Stimulated activated CD4-positive, alpha-beta T cell treated with anti-CD3 and anti-CD28 coated beads, Interleukin-1b, Interleukin-23, amount 100 ng/mL, for 4 hours (primary cell): ENCODE results near the gene VPS35L.

ENCODE experiments used
- DNase-seq, 2 donors: peaks; one replicate each; pipeline ENCODE4 v3.0.0-alpha.2; 2020; ENCODE audit warnings: low read depth in 2 of 2

The VPS35L gene

GRCh38 chr16:19595043-19595767, 39.7 kb downstream of the VPS35L start:
- DNase-seq, result no peak

DNA sequence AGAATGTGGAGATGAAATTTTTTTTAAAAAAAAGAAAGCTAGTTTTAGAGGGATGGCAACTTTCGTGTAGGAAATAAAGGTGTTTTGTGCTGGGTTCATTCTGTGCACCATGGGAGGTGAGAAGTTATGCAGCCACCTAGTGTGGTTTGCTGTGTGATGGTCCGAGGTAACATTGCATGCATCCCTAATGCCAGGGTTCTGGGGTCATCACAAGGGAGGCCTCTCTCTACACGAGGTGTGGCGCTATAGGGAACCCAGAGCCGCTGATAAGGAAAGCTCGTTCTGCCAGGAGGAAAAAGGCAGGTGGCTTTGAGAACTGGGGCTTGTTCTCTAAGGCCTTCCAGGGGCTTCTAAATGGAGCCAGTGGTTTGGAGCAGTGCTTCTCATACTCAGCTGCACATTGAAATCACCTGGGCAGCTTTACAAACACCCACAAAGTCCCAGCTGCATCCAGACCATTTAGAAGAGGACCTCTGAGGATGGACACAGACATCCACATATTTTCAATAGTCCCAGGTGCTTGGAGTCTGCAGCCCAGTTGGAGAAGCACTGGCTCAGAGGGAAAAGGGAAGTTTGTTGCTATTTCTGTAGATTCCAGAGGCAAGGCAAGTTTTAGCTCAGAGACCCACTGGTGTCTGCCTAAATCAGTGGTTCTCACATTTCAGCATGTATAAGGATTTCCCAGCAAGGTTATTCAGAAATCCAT, 43.5 kb downstream of the VPS35L start:
- DNase-seq, result no peak

DNA sequence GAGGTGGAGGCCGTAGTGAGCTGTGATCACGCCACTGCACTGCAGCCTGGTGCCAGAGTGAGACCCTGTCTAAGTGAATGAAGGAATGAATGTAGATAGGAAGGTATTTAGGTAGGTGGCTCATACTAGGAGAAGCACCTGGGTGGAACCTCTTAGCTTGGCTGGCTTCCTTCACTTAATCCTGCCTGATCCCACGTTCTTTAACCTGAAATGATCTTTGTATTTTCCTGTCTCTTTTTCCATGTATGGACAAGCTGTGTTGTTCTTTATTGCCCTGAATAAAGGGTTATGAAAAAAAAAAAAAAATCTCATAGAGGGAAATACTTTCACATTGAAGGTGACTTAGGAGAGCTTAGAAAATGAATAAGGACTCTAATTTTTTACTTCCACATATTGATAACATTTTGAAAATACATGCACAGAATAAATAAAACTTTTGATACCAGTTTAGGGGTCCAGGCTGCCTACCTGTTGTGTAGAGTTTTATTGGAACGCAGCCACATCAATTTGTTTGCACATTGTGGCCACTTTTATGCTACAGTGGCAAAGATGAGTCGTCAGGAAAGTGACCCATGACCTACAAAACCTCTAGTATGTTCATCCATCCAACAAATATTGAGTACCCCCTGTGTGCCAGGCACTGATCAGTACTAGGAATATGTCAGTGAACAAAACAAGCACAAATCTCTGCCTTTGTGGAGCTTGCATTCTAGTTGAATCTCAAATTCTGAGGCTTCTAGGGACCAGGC, 44.6 kb downstream of the VPS35L start:
- no peak for DNase-seq

DNA sequence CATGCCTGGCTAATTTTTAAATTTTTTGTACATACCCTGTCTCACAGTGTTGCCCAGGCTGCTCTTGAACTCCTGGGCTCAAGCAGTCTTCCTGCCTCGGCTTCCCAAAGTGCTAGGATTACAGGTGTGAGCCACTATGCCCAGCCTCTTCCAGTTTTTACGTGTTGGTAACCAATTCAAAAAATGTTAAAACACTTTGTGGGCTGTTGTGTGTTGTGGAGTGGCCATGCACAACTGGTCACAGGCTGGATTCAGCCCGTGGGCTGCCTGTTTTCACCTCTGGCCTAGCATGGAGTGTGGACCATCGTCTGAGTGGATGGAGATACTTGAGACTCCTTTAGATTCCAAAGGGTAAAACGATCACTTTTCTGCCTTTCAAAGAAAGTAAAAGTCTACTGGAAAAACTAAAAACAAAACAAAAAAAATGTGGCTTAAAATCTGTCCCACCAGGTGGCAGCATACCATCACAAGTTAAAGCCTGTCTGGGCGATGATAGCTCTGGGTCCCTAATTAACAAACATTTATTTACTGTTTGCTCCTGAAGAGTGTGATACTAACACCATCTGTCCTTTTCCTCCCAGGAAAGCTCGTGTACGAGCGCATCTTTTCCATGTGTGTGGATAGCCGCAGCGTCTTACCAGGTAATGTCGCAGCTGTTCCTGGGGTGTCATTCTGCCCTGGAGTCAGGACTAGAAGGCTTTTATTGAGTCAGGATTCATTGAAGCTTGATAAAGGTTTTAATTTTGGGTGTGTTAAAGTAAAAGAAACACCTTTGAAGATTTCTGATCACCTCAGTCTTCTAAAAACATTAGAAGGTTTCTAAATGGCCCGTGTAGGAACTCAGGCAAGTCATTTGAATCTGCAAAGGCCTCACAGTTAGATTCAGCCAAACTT, 45.8 kb downstream of the VPS35L start:
- peak in 1 of 2 donors; percentile 13 for DNase-seq

- DNase-seq, result no peak
Observed at GRCh38 chr16:19604911-19605310, 49.4 kb downstream of the VPS35L start.

DNA sequence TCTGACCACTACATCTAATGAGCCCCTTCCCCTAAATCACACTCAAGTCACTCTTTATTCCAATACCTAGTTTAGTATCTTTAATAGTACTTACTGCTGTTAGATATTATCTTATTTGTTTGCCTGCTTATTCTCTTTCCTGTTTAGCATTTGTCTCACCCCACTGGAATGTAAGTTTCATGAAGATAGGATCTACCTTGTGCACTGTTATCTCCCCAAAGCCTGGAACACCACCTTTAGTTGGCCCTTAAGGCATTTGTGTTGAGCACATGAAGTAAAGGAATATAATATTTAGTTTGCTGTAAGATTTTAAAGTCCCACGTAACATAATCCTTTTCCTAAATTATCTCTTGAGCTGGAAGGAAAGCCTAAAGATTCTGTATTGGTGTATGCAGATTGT, 50.2 kb downstream of the VPS35L start:
- no peak for DNase-seq

DNA sequence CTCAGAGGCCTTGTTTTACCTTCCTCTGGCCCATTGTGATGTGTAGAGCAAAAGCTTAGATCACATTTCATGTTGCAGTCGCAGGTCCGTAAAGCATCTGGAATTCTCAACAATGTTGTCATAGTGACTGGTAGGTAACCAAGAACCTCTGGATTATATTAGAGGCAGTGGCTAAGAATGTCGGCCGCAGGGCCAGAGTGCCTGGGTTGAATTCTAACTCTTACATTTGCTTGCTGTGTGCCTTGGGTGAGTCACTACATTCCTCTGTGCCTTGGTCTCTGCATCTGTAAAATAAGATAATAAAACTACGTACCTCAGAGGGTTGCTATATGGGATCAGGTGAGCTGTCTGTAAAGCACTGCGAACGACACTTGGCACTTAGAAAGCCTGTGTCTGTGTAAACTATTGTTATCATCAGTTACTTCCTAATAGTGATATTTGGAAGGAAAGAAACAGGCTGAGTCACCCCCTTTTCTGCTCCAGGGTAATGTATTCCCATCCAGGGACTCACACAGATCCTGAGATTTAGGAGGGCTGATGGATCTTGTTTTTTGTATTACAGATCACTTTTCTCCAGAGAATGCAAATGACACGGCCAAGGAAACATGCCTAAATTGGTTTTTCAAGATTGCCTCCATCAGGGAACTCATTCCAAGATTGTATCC, 52.2 kb downstream of the VPS35L start:
- DNase-seq, result no peak

DNA sequence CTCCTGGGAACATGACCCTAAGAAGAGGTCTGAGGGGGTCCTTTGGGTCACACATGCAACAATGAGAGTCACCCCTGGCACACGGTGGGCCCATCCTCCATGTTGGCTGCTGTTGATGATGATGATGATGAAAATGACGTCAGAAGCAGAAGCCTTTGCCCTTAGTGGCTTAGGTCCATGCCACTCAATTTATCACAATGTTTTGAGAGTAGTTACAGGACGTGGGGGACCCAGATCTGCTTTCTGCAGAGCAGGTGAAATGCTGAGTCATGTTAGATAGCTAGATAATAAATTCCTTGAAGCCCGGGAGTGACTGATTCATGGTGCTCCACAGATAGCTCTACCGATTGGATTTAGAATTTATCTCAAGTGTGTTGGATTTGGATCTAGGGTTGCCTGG, 53.9 kb downstream of the VPS35L start:
- no peak for DNase-seq

GRCh38 chr16:19610200-19610599, 54.7 kb downstream of the VPS35L start:
- no peak for DNase-seq

- no peak for DNase-seq
Observed at GRCh38 chr16:19613834-19614233, 58.3 kb downstream of the VPS35L start.

GRCh38 chr16:19616241-19616640, 60.7 kb downstream of the VPS35L start:
- DNase-seq, result no peak

GRCh38 chr16:19618876-19619275, 63.4 kb downstream of the VPS35L start:
- DNase-seq, result no peak

DNA sequence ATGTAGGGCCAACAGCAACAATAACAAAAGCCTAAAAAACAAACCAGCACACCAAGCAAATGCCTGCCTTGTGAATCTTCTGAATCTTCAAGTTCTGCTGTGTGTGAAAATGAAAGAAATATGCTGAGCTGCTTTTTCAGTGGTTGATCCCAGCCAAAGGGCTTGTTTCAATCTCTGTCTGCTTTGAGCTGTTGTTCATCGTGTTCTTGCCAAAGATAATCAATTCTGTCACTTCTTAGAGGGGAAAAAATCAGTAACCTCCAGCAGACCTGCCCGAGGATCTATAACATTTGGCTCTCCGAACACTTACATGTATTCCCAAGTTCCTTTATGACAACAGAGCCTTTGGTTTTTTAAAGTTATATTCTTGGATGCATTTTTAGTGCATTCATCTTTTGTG, 65.9 kb downstream of the VPS35L start:
- no peak for DNase-seq

GRCh38 chr16:19625039-19625438, 69.5 kb downstream of the VPS35L start:
- no peak for DNase-seq

GRCh38 chr16:19636436-19637267, 81.1 kb downstream of the VPS35L start:
- no peak for DNase-seq

DNA sequence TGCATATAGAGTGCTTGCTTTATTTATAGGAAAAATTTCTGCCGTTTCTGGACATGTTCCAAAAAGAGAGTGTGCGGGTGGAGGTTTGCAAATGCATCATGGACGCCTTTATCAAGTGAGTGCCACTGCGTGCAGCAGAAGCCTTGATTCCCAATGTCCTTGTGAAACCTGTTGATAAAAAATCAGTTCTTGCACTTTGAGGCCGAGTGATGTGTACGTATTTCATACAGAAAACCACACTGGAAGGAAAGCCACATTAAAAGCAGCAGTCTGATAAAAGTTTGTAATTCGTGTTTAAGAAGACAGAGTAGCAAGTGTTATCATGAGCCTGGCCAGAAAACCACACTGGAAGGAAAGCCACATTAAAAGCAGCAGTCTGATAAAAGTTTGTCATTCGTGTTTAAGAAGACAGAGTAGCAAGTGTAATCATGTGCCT, 84.5 kb downstream of the VPS35L start:
- no peak for DNase-seq

DNA sequence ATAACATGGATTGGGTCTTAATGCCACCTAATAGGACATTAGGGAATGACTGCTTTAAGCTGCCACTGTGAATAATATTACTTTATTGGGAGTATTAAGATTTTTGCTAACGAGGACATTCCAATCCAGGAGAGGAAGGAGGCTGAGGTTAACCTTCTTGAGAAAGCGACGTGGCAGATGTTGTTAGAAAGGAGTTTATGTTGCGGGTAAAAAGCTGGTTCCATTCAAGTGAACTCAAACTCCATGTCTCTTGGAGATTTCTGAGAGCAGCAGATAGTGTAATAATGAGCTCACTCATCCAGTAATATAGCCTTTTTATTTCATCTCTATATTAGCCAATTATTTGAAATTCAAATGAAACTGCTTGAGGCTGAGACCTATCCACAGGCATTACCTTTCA, 87.0 kb downstream of the VPS35L start:
- DNase-seq, result no peak

GRCh38 chr16:19644877-19645276, 89.4 kb downstream of the VPS35L start:
- DNase-seq, result no peak

- no peak for DNase-seq
Observed at GRCh38 chr16:19645557-19645981, 90.1 kb downstream of the VPS35L start.

- DNase-seq, result no peak
Observed at GRCh38 chr16:19649980-19650379, 94.5 kb downstream of the VPS35L start.
